SK-MEL-5 (cell line): ENCODE results near the gene SLC22A2. TPM values are rescaled to one million over a fixed set of nuclear protein-coding genes. Genes with fewer than 3 reads are reported as not detected.
A peak's percentile ranks its signal among the peaks of the same experiment; 100 is the strongest.

Experiments used
- DNase-seq: peaks from one replicate; pipeline ENCODE4 v3.0.0-alpha.2; 2016; ENCODE audit warnings: low read depth, low spot score
- in situ Hi-C: cut with HindIII; loops from 2 replicates; pipeline ENCODE4 v1.10.0; 2016; ENCODE audit warnings: low sequenced_read_pairs, high pct_unique_total_duplicates, low pct_unique_long_range_greater_than_20kb
- total RNA-seq: library from RNA; depleted of rRNA; stranded (reverse); fragments of >200 nt; shearing (Covaris generic); gene quantifications from 2 replicates; pipeline ENCODE4 v1.2.3, GENCODE V29; 2014

SLC22A2 gene
- total RNA-seq, 1 experiment from 2014 or later: not detected

DNA sequence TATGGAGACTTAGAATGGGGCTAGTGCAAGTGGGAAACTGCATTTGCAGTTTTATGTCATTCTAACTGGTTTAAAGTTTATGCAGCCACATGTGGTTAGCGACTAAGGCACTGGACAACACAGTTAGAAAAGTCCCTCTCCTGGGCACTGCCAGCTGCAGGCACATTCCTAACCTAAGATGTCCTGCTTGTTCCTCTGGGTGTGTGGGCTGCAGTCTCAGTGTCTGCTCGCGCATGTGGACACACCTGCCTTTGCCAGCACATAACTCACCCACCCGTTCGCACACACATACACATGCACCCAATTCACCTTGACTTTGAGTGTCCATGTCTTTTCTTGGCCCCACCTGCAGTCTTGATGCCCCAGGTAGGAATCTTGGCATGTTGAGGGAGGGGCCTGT lies 18.5 kb upstream of the SLC22A2 start:
- in situ Hi-C loops: no loop called here
- DNase-seq: no peak

DNA sequence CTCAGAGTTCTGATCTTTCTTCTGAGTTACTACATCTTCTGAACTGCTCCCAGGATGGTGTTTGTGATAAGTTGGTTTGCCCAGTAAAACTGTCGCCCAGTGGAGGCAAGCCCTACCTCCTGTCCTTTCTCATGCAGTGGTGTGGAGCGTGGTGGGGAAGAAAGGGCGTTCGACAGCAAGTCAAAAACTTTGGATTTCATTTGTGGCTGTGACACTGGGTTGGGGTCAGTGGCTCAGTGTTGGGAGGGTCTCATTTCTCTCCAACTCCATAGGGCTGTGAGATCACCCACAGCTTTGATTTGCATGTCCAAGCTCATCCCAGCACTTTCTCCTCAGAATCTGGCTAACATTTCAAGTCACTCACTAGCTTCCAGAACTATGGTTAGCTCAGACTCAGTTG lies 17.5 kb upstream of the SLC22A2 start:
- DNase-seq: no peak

DNA sequence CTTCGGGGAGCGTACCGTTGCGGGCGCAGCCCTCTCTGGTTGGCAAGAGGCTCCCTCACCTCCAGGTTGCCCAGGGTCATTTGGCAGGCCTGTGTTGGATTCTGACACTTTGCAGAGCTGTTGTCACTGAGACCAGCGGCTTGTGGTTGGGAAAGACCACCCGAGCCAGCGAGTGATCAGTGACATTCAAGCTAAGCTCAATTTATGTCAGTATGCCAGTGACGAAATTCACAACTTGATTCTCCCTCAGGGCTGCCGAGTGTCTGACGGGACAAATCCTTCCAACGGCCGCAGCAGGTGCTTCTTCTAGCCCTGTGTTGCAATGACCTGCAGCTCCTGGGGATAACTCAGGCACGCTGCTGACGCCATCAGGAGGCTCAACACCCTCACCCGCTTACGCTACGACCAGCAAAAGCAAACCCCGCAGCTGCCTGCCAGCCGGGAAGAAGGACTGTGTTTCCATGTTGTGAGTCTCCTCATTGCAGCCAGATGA lies 16.9 kb upstream of the SLC22A2 start:
- no peak for DNase-seq
- in situ Hi-C loops: no loop called here

More for the DNA sequence above, 17.5 kb upstream of the SLC22A2 start:
- in situ Hi-C loops: no loop called here

DNA sequence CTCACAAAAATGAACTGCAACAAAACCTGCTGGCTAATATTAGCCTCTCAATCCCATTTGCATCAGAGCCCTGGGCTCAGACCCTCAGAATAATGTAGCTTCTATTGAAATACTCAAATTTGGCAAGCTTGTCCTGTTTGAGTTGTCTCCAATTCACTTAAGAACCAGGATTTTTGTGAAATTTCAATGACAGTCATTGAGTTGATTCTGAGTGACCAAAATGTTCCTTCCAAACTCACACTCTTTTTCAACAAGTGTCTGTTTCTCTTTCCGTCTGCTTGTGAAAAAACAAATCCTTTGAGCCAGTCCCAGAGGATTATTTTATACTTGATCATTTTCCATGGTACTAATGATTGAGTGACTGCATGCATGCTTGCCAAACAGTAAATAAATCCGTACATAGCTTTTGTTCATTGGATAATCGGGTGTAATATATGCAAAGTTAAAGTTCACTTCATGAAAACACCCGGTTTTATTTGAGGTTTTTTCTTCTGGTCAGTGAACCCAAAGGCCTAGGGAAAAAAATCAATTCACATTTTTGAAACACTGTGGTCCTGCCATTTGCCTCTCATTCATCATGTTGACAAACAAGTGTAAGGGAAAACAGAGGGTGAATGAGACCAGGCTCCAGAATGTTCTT lies 16.4 kb upstream of the SLC22A2 start:
- DNase-seq: no peak
- in situ Hi-C loops: no loop called here

DNA sequence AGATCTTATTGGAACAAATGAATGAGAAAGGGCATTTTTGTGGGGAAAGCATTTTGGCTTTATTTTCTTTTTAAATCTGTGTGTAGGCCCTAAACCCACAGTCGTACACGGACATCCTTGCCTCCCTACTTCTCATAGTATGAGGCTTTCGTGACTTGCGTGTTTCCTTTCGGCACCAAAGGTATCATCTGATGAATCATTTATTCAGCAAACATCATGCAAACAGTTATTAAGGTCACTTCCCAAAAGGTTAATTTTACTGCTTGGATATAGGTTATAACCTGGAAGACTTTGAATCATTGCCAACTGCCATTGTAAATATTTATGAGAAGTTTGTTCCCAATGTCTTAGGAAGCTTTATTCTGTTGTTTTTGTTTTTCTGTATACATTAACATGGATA lies 15.1 kb upstream of the SLC22A2 start:
- in situ Hi-C loops: no loop called here
- no peak for DNase-seq

DNA sequence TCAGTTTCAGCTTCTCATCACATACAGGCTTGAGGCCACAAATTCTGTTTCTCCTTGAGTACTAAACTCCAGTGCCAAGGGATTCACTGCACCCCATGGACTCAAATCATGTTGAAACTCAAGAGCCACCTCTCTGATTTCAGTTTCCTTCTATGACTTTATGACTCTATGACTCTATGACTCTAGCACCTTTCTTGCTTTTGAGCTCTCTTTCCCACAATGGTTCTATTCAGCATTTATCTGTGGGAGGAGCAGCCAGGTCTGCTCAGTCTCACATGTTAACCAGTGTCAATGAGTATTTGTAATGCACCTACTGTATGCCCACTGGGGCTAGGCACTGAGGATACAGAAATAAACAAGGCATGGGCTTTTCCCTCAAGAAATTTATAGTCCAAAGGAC lies 14.6 kb upstream of the SLC22A2 start:
- in situ Hi-C loops: no loop called here
- no peak for DNase-seq

DNA sequence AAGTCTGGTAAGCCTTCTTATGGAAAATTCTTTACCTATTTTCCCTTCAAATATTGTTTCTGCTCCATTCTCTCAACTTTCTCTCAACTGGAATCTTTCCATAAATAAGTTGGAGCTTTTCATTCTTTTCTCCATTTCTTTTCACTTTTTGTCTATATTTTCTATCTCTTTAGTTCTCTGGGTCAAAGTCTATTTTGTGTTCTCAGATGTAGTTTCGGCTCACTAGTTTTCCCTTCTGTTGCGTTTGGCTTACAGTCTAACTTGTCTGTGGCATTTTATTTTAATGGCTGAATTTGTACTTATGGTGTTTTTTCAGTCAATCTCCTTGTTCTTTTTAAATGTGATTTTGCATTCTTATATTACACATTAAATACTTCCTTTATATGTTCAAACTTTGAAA lies 14.1 kb upstream of the SLC22A2 start:
- in situ Hi-C loops: no loop called here
- no peak for DNase-seq

DNA sequence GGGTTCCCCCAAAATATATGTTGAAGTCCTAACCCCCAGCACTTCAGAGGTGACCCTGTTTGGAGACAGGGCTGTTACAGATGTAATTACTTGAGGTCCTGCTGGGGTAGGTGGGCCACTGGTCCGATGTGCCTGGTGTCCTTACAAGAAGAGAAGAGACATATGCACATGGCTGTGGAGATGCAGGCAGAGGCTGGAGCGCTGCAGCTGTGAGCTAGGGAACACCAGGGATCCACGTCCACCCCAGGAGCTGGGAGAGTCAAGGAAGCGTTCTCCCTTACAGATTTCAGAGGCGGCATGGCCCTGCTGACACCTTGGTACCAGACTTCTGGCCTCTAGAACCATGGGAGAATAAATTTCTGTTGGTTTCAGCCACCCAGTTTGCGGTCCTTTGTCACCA lies 11.7 kb upstream of the SLC22A2 start:
- in situ Hi-C loops: no loop called here
- DNase-seq: no peak

DNA sequence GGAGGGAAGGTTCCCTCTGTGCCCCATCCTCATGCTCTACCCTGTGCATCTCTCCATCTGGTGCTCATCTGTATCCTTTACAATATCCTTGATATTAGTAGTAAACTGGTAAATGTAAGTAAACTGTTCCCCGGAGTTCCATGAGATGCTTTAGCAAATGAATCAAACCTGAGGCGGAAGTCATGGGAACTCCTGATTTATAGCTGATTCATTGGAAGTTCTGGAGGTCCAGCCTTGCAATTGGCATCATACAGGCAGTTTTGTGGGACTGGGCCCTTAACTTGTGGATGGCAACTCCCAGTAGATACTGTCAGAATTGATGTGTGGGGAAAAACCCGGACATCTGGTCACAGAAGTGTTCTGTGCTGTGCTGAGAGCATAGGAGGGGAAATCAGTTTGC lies 11.2 kb upstream of the SLC22A2 start:
- DNase-seq: no peak
- in situ Hi-C loops: no loop called here

DNA sequence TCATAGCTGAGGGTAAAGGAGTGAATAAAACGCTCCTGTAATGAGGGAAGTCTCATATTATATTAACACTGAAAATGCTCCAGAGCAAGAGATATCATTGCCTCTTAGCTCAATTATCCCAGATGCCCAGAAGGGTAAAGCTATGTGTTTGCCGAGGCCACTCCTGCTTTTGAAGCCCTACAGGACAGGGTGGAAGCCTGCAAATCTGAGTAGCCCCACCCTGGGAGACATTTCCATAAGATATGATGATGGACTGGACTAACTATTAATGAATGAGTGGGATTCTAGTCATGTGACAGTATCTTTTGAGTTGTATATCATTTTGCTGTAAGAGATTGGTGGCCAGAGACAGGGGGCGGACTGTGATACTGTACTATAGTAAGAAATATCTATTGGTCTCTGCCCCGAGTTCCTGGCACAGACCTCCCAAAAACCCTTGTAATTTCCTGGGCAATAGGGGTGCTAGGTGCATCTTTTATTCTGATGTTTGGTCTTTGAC lies 10.5 kb upstream of the SLC22A2 start:
- no peak for DNase-seq
- in situ Hi-C loops: no loop called here

DNA sequence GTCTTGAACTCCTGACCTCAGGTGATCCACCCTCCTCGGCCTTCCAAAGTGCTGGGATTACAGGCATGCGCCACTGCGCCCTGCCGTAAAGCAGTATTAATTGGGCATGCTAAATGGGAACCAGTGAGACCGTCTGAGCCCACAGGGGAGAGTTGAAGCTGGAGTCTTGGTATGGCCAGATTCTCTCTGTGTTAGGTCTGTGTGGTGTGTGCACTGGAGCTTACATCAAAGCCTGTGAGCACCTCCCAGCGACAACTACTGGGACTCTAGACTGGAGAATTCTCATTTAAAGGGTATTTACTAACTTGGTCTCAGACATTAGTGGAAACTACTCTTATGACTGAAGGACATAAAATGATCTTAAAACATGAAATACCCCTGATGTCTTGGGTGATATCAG lies 8.5 kb upstream of the SLC22A2 start:
- in situ Hi-C loops: no loop called here
- peak; percentile 14 for DNase-seq

DNA sequence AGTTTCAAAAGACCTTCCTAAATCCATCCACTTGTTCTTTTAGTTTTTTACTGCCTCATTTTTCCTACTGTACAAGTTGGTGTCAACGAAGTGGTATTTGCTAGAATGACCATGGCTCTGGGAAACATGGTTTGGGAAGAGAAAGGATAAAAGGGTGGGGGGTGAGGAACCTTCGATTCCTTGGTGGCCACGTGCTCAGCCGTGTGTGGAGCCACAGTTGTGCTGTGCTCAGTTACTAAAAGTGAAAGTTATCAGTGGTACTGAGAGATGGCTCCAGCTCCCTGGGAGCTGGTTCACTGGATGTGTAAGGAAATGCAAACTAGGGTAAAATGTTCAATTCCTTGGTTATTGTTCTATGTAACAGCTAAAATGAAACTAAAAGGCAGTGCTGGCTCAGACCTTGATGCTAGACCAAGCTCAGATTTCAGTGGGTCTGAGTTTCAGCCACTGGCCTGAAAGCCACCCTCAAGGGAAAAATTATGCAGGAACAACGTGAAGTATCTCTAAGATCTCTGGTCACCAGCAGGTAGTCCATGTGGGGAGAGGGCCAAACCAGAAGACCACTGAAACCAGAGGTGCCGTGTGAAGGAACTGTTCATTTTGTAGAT lies 7.4 kb upstream of the SLC22A2 start:
- no peak for DNase-seq
- in situ Hi-C loops: no loop called here

DNA sequence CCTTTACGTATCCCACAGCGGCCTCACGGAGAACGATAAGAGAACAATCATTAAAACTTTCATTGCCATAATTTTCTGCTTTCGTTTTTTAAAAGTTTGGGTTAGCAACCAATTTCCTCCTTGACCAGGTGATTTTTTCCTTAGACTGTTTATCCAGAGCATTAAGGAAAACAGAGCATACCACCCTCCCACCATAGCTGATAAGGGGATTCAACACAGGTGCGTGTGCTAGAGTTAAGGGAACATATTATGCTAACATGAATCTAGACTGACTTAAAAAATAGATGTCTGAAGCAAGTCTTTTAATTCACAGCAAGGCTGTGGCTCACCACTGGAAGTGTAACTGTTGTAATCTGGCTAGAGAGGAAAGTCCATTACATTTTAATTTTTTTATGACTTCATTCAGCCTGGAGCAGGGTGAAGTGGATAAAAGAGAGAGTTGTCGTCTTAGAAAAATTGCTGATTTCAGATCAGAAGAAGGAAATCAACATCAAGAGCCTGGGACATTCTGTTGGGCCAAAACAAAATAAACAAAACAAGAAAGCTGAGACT lies 5.5 kb upstream of the SLC22A2 start:
- DNase-seq: no peak
- in situ Hi-C loops: no loop called here

DNA sequence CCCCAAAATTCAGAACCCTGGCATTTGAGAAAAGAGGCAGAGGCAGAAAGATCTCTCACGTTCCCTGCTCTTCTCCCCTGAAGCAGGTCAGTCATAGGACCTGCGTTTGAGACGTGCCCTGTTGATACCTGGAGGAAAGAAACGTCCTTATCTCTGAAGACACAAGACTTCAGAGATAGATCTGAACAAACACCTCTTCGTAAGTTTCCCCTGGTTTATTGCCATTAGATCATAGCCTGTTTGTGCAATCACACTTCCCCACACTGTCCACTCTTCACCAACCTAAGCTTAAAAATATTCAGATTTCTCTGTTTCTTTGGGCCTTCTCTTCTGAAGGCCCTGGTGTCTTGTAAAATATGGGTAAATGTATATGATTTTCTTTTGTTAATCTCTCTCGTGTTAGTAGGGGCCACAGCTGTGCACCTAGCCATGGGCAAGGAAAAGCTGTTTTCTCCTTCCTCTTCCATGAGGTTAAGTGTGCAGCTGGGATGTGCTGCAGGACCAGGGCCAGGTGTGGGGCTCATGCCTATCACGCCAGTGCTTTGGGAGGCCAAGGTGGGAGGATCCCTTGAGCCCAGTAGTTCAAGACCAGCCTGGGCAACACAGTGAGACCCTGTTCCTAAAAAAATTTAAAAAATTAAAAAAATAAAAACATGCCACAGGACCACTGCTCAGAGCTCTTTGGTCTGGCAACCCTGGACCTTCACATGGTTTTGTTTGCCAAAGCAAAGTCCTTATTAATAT lies 4.7 kb upstream of the SLC22A2 start:
- in situ Hi-C loops: no loop called here
- no peak for DNase-seq

DNA sequence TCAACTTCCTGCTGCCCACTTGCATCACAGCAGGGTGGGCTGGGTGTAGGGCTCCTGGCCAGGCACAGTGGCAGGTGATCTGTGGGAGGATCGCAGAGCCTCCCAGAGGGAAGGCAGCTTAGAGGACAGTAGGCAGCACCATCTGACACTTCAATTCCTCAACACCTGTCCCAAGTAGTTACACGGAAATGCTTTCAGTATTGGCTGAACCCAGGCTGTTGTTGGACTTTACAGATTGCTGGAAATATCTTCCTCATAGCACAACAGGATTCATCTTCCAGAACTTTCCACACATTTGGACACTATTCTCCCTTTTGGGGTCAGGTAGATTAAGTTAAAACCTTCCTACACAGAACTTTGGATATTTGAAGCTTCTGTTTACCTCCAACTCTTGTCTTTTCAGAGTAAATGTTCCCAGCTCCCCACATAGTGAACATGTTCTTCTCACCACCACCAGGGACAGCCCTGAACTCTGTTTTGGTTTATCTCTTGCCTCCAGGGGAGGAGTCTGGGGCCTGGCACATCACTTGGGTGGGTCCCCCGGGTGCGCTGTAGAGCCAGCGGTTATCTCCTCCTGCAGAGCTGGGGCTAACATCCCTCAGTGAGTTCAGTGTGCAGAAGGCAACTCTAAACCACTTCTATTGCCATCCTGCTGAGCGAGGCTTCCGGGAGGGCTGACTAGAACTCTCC lies 3.5 kb upstream of the SLC22A2 start:
- DNase-seq: peak; percentile 26
- in situ Hi-C loops: no loop called here

DNA sequence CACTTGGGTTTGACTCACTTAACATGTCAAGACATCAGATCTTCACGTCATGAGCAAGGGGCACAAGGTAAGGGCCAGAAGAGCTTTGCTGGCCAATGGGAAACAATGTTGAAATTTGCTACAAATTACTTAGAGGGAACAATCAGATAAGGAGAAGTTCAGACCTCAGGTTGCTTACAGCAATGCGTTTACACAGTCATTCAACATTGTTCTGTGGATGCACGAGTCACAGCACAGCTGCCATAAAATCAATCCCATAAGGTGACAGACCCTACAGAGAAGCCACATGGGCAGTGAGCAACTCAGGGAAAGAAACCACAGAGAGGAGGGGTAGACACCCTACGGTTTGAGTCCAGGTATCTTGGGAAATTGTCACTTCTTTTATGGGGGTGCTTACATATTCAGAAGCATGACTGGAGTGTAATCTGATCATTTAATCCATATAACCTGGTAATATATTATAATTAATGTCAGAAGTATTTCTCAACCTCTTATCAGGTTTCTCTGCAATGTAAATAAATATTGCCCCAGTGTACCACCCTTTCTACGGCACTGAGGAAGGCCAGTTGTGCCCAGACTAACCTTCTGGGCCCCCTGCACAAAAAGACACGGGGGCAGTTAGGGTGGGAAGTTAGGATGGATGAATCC lies 2.3 kb upstream of the SLC22A2 start:
- no peak for DNase-seq
- in situ Hi-C loops: no loop called here

DNA sequence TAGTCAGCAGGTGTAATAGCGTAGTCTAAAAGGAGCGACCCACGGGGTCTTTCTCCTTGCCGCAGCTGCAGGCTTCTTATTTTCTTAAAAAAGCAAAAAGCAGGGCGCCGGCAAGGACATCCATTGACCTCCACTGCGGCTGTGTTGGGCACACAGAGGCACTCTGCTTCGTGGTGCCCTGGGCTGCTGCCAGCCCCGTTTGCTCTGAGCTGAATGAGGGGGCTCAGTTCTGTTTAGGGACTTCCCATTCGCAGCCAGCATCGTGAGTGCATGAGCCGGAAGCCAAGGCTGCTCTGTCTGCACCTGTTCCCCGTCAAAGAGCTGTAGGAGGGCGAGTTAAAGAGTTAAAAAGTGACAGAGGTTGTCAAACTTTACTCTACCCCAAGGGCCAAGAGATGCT lies 1.7 kb upstream of the SLC22A2 start:
- DNase-seq: no peak
- in situ Hi-C loops: no loop called here
